Stimulated activated CD4-positive, alpha-beta T cell treated with anti-CD3 and anti-CD28 coated beads, Interleukin-4, amount 100 ng/mL, for 24 hours (primary cell): ENCODE results near the gene TEPSIN.

Experiments
- DNase-seq: peaks from one replicate; pipeline ENCODE4 v3.0.0-alpha.2; 2020

The TEPSIN gene

DNA sequence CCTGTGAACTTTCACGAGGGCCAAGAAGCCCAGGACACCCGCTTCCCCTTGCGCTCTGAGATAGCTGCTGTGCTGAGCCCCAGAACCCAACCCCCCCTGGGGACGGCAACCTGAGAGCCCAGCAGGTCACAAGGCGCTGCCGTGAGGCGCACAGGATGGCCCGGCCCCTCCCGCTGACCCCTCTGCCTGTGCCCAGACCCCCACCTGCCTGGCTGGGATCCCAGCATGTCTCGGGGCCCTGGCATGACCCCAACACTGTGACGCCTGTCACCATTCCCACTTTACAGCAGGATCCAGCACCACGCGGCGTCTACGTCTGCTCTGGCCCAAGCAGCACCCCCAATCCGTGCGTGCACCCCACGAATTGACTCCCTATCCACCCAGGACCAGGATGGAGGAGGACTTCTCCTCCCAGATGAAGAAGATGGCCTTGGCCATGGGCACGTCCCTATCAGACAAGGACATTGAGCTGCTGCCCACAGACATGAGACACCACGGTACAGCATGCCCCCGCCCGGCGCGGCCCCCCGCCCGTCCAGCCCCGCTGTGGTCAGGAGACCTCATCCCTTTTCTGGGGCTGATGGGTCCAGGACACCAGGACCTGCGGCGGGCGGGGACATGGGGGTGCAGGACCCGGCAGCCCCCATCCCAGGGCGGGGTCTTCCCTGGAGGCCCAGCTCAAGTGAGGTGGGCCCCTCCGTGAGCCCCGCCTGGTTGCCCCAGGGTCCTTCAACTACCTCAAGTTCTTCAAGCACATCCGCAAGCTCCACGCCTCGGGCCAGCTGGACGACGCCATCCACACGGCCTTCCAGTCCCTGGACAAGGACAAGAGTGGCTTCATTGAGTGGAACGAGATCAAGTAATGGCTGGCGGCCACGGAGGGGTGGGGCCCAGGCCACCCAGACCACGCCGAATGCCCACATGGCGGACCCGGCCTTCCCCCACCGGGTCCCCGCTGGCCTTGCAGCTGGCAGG, 57.7 kb downstream of the TEPSIN start:
- no peak for DNase-seq

- DNase-seq, result no peak
Observed at GRCh38 chr17:81179861-81180260, 59.0 kb downstream of the TEPSIN start.

GRCh38 chr17:81179220-81179619, 59.6 kb downstream of the TEPSIN start:
- DNase-seq, result no peak
